SK-N-SH (cell line): ENCODE data around the gene COL1A2. TPM values are rescaled to one million over a fixed set of nuclear protein-coding genes. Genes with fewer than 3 reads are reported as not detected.

Source experiments
- CTCF ChIA-PET: fragments of 300-600, 350-600 bp; formaldehyde crosslinking; extraction: SDS; loops from one replicate; lab custom pipeline; 2021; lab: Yijun Ruan, JAX
- POLR2A ChIA-PET: fragments of 350-600 bp; sonication (Branson Sonifier 250); formaldehyde crosslinking; extraction: SDS; loops from one replicate; lab custom pipeline; 2020; ENCODE audit warnings: antibody characterized with exemption, inconsistent platforms; lab: Yijun Ruan, JAX
- DNase-seq: peaks from one replicate; pipeline ENCODE4 v3.0.0; 2012
- H2AFZ ChIP-seq: fragments of 200-600 bp; sonication (generic); 2 replicates; pipeline ENCODE4 v1.8.1; 2016; ENCODE audit warnings: antibody characterized with exemption, mild to moderate bottlenecking, low read depth
- H3F3A ChIP-seq: fragments of 200-600 bp; sonication (generic); replicated peaks from 2 replicates; pipeline ENCODE3; 2016; ENCODE audit warnings: antibody characterized with exemption, mild to moderate bottlenecking; ENCODE audit not compliant: insufficient read depth
- H3K27ac ChIP-seq, 2 experiments: fragments of 200-500 bp in 1 of 2; fragments of 200-600 bp in 1 of 2; sonication (Bioruptor generic) in 1 of 2; sonication (generic), shearing (Covaris generic) in 1 of 2; 2 replicates each; pipeline versions ENCODE4 v1.5.1 to v1.6.1; 2014 to 2016; ENCODE audit warnings: low read depth in 2 of 2, inconsistent platforms in 1 of 2, low read length in 1 of 2, mild to moderate bottlenecking in 1 of 2, mixed read lengths in 1 of 2
- H3K27me3 ChIP-seq: fragments of 200-600 bp; sonication (generic), shearing (Covaris generic); 2 replicates; pipeline ENCODE4 v1.6.1; 2016; ENCODE audit warnings: mixed run types; ENCODE audit not compliant: insufficient read depth
- H3K36me3 ChIP-seq, 2 experiments: fragments of 200-500 bp in 1 of 2; fragments of 200-600 bp in 1 of 2; sonication (Bioruptor generic) in 1 of 2; sonication (generic) in 1 of 2; replicated peaks in 1 of 2; 2 replicates each; pipeline versions ENCODE3 to v1.5.1; 2014 to 2016; ENCODE audit warnings: low read length in 1 of 2, mild to moderate bottlenecking in 1 of 2; ENCODE audit not compliant: insufficient read depth in 2 of 2, control insufficient read depth in 1 of 2
- H3K4me1 ChIP-seq, 2 experiments: fragments of 200-500 bp in 1 of 2; fragments of 200-600 bp in 1 of 2; sonication (Bioruptor generic) in 1 of 2; sonication (generic), shearing (Covaris generic) in 1 of 2; 2 replicates each; pipeline versions ENCODE4 v1.5.1 to v1.6.1; 2014 to 2016; ENCODE audit warnings: low read depth in 1 of 2, low read length in 1 of 2, mixed run types in 1 of 2; ENCODE audit not compliant: insufficient read depth in 2 of 2, control insufficient read depth in 1 of 2
- H3K4me2 ChIP-seq: fragments of 200-600 bp; sonication (generic), shearing (Covaris generic); 2 replicates; pipeline ENCODE4 v1.6.1; 2017; ENCODE audit warnings: mixed run types
- H3K4me3 ChIP-seq, 2 experiments: fragments of 200-500 bp in 1 of 2; fragments of 200-600 bp in 1 of 2; sonication (Bioruptor generic) in 1 of 2; sonication (generic), shearing (Covaris generic) in 1 of 2; 2 replicates each; pipeline versions ENCODE4 v1.5.1 to v1.8.1; 2014 to 2016; ENCODE audit warnings: low read depth in 2 of 2, inconsistent platforms in 1 of 2, low read length in 1 of 2, mild to moderate bottlenecking in 1 of 2, mixed read lengths in 1 of 2, moderate library complexity in 1 of 2
- H3K79me2 ChIP-seq: fragments of 200-600 bp; sonication (generic); 2 replicates; pipeline ENCODE4 v1.8.1; 2017; ENCODE audit warnings: mild to moderate bottlenecking; ENCODE audit not compliant: insufficient read depth
- H3K9ac ChIP-seq: fragments of 200-600 bp; sonication (generic); 2 replicates; pipeline ENCODE4 v1.6.1; 2017; ENCODE audit warnings: mixed run types
- H3K9me2 ChIP-seq: fragments of 200-600 bp; sonication (generic); 2 replicates; pipeline ENCODE4 v1.6.1; 2017; ENCODE audit warnings: mixed run types
- H3K9me3 ChIP-seq: fragments of 200-600 bp; sonication (generic); 2 replicates; pipeline ENCODE4 v1.6.1; 2017; ENCODE audit warnings: mixed run types, mild to moderate bottlenecking, moderate library complexity
- H4K20me1 ChIP-seq: fragments of 200-600 bp; sonication (generic); 2 replicates; pipeline ENCODE4 v1.6.1; 2017; ENCODE audit warnings: mild to moderate bottlenecking, mixed run types; ENCODE audit not compliant: insufficient read depth
- CHD2 ChIP-seq: fragments of 150-350 bp; IDR thresholded peaks from 2 replicates; pipeline ENCODE4 v1.6.1; 2018; ENCODE audit warnings: low read length; ENCODE audit not compliant: partially characterized antibody
- EP300 ChIP-seq, 2 experiments: IDR thresholded peaks; 2 replicates each; pipeline versions ENCODE4 v1.4.0 to v1.6.1; 2012; ENCODE audit warnings: borderline replicate concordance in 1 of 2, low read depth in 1 of 2, low read length in 1 of 2
- FOSL2 ChIP-seq: IDR thresholded peaks from 2 replicates; pipeline ENCODE4 v1.4.0; 2012; ENCODE audit warnings: low read depth, mild to moderate bottlenecking, moderate library complexity, borderline replicate concordance
- FOXJ3 ChIP-seq: sonication (generic); formaldehyde crosslinking; IDR thresholded peaks from 2 replicates; pipeline ENCODE4 v1.5.1; 2020; ENCODE audit warnings: mild to moderate bottlenecking, missing genetic modification reagents
- FOXM1 ChIP-seq: IDR thresholded peaks from 2 replicates; pipeline ENCODE4 v1.4.0; 2012; ENCODE audit warnings: low read depth, mild to moderate bottlenecking
- GATA2 ChIP-seq: sonication (generic); formaldehyde crosslinking; IDR thresholded peaks from 2 replicates; pipeline ENCODE4 v1.5.0; 2020; ENCODE audit warnings: mild to moderate bottlenecking, missing genetic modification reagents
- JUND ChIP-seq: IDR thresholded peaks from 2 replicates; pipeline ENCODE4 v1.4.0; 2012
- NFIC ChIP-seq: IDR thresholded peaks from 2 replicates; pipeline ENCODE4 v1.4.0; 2012; ENCODE audit warnings: borderline replicate concordance
- POLR2AphosphoS5 ChIP-seq: IDR thresholded peaks from 2 replicates; pipeline ENCODE4 v1.6.1; 2012; ENCODE audit warnings: low read depth, low read length
- RAD21 ChIP-seq: IDR thresholded peaks from 2 replicates; pipeline ENCODE4 v1.6.1; 2012; ENCODE audit warnings: mild to moderate bottlenecking, low read length
- RXRA ChIP-seq: IDR thresholded peaks from 2 replicates; pipeline ENCODE4 v1.4.0; 2012; ENCODE audit warnings: low read depth, mild to moderate bottlenecking, borderline replicate concordance
- SIN3A ChIP-seq: IDR thresholded peaks from 2 replicates; pipeline ENCODE4 v1.6.1; 2012; ENCODE audit warnings: low read depth, mild to moderate bottlenecking, low read length, moderate library complexity, borderline replicate concordance
- TAF1 ChIP-seq: IDR thresholded peaks from 2 replicates; pipeline ENCODE4 v1.6.1; 2012; ENCODE audit warnings: low read depth, mild to moderate bottlenecking, low read length, moderate library complexity, borderline replicate concordance
- TCF12 ChIP-seq: IDR thresholded peaks from 2 replicates; pipeline ENCODE4 v1.4.0; 2012
- TEAD4 ChIP-seq: IDR thresholded peaks from 2 replicates; pipeline ENCODE4 v1.4.0; 2012; ENCODE audit warnings: mild to moderate bottlenecking, borderline replicate concordance; ENCODE audit not compliant: insufficient read depth
- YY1 ChIP-seq: IDR thresholded peaks from 2 replicates; pipeline ENCODE4 v1.4.0; 2012; ENCODE audit warnings: low read depth, mild to moderate bottlenecking
- WGBS: methylation state at CpG from one replicate; pipeline ENCODE4 v1.1.6; 2017; ENCODE audit warnings: low lambda C conversion rate; 5-methylcytosine and 5-hydroxymethylcytosine counted together
- polyA plus RNA-seq, 3 experiments: library from polyadenylated mRNA; depleted of rRNA; stranded (reverse); fragments of >200 nt; gene quantifications; 2 replicates each; pipeline ENCODE4 v1.2.3, GENCODE V29; 2012
- TF ChIP-seq, protein P1 (sequence below): fragments of 150-350 bp; IDR thresholded peaks from 2 replicates; pipeline ENCODE4 v1.6.1; 2017; ENCODE audit warnings: antibody characterized with exemption, low read length, low read depth, borderline replicate concordance
- TF ChIP-seq, protein P2 (sequence below): fragments of 200-600 bp; sonication (generic); IDR thresholded peaks from 2 replicates; pipeline ENCODE4 v1.6.1; 2017; ENCODE audit warnings: antibody characterized with exemption, mild to moderate bottlenecking, moderate library complexity
- TF ChIP-seq, protein P3 (sequence below): IDR thresholded peaks from 2 replicates; pipeline ENCODE4 v1.4.0; 2012; ENCODE audit warnings: low read depth, borderline replicate concordance
- TF ChIP-seq, protein P4 (sequence below): IDR thresholded peaks from 2 replicates; pipeline ENCODE4 v1.4.0; 2012; ENCODE audit warnings: low read depth, borderline replicate concordance

Gene COL1A2
- polyA plus RNA-seq, 1 of the 3 experiments (the other 2 are of a cell fraction) = 11.4 TPM

DNA sequence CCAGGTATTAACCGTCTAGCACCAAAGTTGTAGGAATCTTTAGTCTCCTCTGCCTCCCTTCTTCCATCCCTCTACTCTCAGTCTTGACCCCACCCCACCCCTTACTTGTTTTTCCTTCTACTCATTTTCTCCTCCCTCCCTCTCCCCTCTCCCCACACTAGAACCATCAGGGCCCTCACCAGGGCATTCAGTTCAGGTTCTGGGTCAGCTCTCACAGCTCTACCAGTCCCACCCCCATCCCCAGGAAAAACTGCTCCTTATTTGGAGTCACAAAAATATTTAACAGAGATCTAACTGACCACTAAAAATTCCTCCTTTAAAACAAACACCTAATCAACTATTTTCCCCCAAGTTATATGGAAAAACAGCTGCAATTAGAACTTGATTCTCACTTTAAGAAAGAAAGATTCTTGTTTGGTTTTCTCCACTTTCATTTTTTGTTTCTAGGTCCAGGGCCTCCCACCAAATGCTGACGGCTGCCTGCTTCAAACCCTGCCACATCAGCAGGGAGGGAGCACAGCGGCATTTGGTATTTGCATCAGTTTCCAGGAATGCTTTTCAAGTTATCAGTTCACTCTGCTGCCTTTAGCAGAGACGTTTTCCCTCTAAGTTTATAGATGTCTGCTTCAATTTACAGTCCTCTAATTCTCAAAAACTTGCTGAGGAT, 2.8 kb upstream of the COL1A2 start (continued):
- no peak for TF ChIP-seq FOXM1
- peak; percentile 23; the same call in 1 of the 2 replicates for TF ChIP-seq RAD21
- 0 out of 2 replicates have a peak, but pooled peaks have one; percentile 23 for TF ChIP-seq SIN3A
- 0 out of 4 replicates have a peak, but pooled peaks of 1 of the 2 experiments have one; percentile 55 for TF ChIP-seq EP300 (IDR thresholded peaks at IDR 0.05; ENCODE audit: borderline replicate concordance in 1 of 2, low read depth in 1 of 2, low read length in 1 of 2)

DNA sequence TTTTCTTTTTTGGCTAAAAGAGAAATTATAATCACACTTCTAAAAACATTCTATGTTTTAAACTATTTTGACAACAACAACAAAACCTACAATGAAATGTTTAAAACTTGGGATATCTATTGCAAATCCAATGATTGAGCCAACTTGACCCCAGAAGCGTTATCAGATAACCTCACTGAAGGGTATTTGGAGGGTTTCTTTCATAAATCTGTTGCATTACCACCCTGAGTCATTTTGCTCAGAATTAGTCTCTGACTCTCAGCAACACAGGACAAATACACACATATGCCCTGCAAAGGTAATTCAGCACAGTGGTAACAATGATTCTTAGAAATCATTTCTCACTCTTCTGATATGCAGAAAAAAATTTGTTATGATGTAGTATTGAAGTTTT, 2.3 kb upstream of the COL1A2 start:
- TF ChIP-seq TCF12 = peak; percentile 40
- TF ChIP-seq, protein P1, sequence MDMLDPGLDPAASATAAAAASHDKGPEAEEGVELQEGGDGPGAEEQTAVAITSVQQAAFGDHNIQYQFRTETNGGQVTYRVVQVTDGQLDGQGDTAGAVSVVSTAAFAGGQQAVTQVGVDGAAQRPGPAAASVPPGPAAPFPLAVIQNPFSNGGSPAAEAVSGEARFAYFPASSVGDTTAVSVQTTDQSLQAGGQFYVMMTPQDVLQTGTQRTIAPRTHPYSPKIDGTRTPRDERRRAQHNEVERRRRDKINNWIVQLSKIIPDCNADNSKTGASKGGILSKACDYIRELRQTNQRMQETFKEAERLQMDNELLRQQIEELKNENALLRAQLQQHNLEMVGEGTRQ = no peak
- TF ChIP-seq FOXM1 = no peak
- TF ChIP-seq GATA2 (CRISPR knock-in tag) = no peak
- TF ChIP-seq JUND = peak; percentile 29; the same call in 1 of the 2 replicates
- 0 out of 4 replicates have a peak, but pooled peaks of 1 of the 2 experiments have one; percentile 6 for TF ChIP-seq EP300 (IDR thresholded peaks at IDR 0.05; ENCODE audit: borderline replicate concordance in 1 of 2, low read depth in 1 of 2, low read length in 1 of 2)
- TF ChIP-seq POLR2AphosphoS5 = peak; percentile 25; the same call in 1 of the 2 replicates
- peak; percentile 57; the same call in 1 of the 2 replicates for TF ChIP-seq RXRA
- TF ChIP-seq FOSL2 = peak; percentile 26; the same call in 1 of the 2 replicates
- TF ChIP-seq, protein P2, sequence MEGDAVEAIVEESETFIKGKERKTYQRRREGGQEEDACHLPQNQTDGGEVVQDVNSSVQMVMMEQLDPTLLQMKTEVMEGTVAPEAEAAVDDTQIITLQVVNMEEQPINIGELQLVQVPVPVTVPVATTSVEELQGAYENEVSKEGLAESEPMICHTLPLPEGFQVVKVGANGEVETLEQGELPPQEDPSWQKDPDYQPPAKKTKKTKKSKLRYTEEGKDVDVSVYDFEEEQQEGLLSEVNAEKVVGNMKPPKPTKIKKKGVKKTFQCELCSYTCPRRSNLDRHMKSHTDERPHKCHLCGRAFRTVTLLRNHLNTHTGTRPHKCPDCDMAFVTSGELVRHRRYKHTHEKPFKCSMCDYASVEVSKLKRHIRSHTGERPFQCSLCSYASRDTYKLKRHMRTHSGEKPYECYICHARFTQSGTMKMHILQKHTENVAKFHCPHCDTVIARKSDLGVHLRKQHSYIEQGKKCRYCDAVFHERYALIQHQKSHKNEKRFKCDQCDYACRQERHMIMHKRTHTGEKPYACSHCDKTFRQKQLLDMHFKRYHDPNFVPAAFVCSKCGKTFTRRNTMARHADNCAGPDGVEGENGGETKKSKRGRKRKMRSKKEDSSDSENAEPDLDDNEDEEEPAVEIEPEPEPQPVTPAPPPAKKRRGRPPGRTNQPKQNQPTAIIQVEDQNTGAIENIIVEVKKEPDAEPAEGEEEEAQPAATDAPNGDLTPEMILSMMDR = no peak
- TF ChIP-seq, protein P3, sequence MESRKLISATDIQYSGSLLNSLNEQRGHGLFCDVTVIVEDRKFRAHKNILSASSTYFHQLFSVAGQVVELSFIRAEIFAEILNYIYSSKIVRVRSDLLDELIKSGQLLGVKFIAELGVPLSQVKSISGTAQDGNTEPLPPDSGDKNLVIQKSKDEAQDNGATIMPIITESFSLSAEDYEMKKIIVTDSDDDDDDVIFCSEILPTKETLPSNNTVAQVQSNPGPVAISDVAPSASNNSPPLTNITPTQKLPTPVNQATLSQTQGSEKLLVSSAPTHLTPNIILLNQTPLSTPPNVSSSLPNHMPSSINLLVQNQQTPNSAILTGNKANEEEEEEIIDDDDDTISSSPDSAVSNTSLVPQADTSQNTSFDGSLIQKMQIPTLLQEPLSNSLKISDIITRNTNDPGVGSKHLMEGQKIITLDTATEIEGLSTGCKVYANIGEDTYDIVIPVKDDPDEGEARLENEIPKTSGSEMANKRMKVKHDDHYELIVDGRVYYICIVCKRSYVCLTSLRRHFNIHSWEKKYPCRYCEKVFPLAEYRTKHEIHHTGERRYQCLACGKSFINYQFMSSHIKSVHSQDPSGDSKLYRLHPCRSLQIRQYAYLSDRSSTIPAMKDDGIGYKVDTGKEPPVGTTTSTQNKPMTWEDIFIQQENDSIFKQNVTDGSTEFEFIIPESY = no peak
- TF ChIP-seq NFIC = peak; percentile 52; the same call in 1 of the 2 replicates
- no peak for TF ChIP-seq TAF1
- no peak for TF ChIP-seq YY1
- no peak for TF ChIP-seq CHD2
- no peak for TF ChIP-seq SIN3A
- no peak for TF ChIP-seq RAD21
- TF ChIP-seq, protein P4, sequence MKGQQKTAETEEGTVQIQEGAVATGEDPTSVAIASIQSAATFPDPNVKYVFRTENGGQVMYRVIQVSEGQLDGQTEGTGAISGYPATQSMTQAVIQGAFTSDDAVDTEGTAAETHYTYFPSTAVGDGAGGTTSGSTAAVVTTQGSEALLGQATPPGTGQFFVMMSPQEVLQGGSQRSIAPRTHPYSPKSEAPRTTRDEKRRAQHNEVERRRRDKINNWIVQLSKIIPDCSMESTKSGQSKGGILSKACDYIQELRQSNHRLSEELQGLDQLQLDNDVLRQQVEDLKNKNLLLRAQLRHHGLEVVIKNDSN = no peak
- no peak for TF ChIP-seq FOXJ3 (CRISPR knock-in tag)
- no peak for TF ChIP-seq TEAD4
- Histone ChIP-seq H3K36me3 (no peaks in the 10 kb centered on the region), H3K4me1 (peaks cover 5 to 30% of the 10 kb centered on the region in 2 experiments), H2AFZ (peak overlapping the region; percentile 82), H3K27ac (peak overlapping the region; percentile 88 to 94), H3K27me3 (no peaks in the 10 kb centered on the region), H3K4me2 (peak overlapping the region; percentile 70), H3K9me2 (no peaks in the 10 kb centered on the region), H3K9me3 (no peaks in the 10 kb centered on the region), H3K4me3 (peak overlapping the region in 1 of 2 experiments; percentile 16; a peak in 2 of 4 replicates), H4K20me1 (no peaks in the 10 kb centered on the region), H3K79me2 (no peaks in the 10 kb centered on the region), H3F3A (peaks cover 31% of the 10 kb centered on the region), H3K9ac (peak overlapping the region; percentile 74)
- CTCF ChIA-PET = interaction anchor here (1.3 kb wide), 1 partner anchor 41 kb away, joined by 3 read pairs; no protein-coding TSS in a partner anchor
- 15% methylated on average over 1 of the region's 1 CpG for WGBS
- POLR2A ChIA-PET = no interaction called here
- DNase-seq = no peak
